ENCODE data around the gene IDI2. TPM values are rescaled to one million over a fixed set of nuclear protein-coding genes. Genes with fewer than 3 reads are reported as not detected.

IDI2 gene
- total RNA-seq, 4 donors from 2014 or later, result not detected

DNA sequence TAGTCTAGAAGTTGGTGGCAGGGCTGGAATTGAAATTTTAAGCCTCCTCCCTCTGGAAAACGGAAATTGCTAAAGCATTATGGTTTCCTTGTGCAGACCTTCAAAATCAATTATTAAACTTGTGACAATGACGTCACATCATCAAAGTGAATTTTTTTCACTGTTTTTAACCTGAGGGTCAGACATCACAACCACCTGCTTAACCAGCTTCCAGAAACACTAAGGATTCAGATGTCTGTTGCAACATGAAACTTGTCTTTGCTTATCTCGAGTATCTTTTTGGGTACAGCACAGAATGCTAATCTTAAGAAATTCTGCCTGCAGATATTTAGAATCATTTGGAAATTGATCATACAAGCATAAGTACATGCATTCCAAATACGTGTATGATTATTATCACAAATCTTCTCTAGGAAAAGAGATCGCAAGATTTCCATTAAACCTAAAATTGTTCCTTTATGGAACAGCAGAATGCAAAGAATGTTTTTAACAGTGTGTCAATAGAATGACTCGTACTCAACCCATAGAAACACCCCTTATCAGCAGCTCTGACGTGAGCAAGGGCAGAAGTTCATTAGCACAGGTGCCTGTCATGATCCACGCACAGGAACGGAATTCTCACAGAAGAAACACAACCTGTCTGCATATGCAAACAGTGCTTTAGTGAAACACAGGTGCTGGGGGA, 41.5 kb downstream of the IDI2 start:
- intact Hi-C loops (cut with DNase I), result no loop called here
- H3K36me3 ChIP-seq, result peaks cover 0 to 9% (median 0%) of the 10 kb centered on the region in 3 donors
- H3K4me3 ChIP-seq, result no peak overlapping the region
- no peaks in the 10 kb centered on the region for H3K27me3 ChIP-seq
- peaks cover 8 to 29% (median 20%) of the 10 kb centered on the region in 3 donors for H3K4me1 ChIP-seq
- TF ChIP-seq, protein P1, sequence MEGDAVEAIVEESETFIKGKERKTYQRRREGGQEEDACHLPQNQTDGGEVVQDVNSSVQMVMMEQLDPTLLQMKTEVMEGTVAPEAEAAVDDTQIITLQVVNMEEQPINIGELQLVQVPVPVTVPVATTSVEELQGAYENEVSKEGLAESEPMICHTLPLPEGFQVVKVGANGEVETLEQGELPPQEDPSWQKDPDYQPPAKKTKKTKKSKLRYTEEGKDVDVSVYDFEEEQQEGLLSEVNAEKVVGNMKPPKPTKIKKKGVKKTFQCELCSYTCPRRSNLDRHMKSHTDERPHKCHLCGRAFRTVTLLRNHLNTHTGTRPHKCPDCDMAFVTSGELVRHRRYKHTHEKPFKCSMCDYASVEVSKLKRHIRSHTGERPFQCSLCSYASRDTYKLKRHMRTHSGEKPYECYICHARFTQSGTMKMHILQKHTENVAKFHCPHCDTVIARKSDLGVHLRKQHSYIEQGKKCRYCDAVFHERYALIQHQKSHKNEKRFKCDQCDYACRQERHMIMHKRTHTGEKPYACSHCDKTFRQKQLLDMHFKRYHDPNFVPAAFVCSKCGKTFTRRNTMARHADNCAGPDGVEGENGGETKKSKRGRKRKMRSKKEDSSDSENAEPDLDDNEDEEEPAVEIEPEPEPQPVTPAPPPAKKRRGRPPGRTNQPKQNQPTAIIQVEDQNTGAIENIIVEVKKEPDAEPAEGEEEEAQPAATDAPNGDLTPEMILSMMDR (IDR thresholded peaks at IDR 0.05), result no peak
- no peak for TF ChIP-seq POLR2A (IDR thresholded peaks at IDR 0.05)
- no peak for DNase-seq
- WGBS, 2 donors, result 77 to 83% methylated on average over 9 of the region's 9 CpGs
- peaks cover 0 to 22% (median 11%) of the 10 kb centered on the region in 3 donors for H3K9me3 ChIP-seq
- no peak overlapping the region for H3K27ac ChIP-seq

DNA sequence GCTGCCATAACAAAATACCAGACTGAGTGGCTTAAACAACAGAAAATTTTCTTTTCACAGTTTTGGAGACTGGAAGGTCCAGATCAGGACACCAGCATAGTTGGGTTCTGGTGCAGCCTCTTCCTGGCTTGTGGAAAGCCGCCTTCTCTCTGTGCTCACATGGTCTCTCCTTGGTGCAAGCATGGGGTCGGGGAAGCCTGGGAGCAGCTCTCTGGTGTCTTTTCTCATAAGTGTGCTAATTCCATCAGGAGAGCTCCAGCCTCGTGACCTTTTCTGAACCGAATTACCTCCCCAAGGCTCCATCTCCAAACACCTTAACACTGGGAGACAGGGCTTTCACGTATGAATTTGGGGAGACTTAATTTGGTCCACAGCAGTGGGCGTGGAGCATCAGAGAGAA, 42.3 kb downstream of the IDI2 start:
- Histone ChIP-seq H3K9me3 (peaks cover 0 to 29% (median 11%) of the 10 kb centered on the region in 3 donors), H3K27ac (no peak overlapping the region), H3K4me1 (peaks cover 5 to 26% (median 18%) of the 10 kb centered on the region in 3 donors), H3K27me3 (no peaks in the 10 kb centered on the region), H3K36me3 (peaks cover 0 to 9% (median 0%) of the 10 kb centered on the region in 3 donors), H3K4me3 (no peak overlapping the region)
- WGBS, 2 donors, result 90 to 100% methylated on average over 3 to 4 of the region's 6 CpGs
- intact Hi-C loops (cut with DNase I), result no loop called here
- no peak for DNase-seq
- TF ChIP-seq, protein P1 (IDR thresholded peaks at IDR 0.05), result no peak
- TF ChIP-seq POLR2A (IDR thresholded peaks at IDR 0.05), result no peak

DNA sequence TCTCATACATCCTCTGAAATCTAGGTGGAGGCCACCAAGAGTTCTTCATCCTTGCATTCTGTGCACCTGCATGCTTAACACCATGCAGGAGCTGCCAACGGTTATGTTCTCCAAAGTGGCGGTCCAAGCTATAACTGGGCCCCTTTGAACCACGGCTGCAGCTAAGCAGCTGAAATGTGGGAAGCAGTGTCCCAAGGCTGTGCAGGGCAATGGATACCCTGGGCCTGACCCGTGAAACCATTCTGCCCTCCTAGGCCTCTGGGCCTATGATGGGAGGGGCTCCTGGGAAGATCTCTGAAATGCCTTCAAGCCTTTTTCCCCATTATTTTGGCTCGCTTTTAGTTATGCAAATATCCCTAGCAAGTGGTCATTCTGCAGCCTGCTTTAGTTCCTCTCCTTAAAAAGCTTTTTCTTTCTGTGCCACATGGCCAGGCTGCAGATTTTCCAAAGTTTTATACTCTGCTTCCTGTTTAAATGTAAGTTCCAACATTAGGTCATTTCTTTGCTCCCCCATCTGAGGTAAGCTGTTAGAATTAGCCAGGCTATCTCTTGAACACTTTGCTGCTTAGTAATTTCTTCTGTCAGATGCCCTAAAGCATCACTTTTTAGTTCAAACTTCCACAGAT, 45.1 kb downstream of the IDI2 start:
- H3K4me1 ChIP-seq, result peaks cover 0 to 3% (median 0%) of the 10 kb centered on the region in 3 donors
- intact Hi-C loops (cut with DNase I), result no loop called here
- WGBS, 2 donors, result 93 to 96% methylated on average over 2 to 4 of the region's 5 CpGs
- no peak overlapping the region for H3K4me3 ChIP-seq
- H3K36me3 ChIP-seq, result peaks cover 0 to 9% (median 0%) of the 10 kb centered on the region in 3 donors
- no peak for DNase-seq
- TF ChIP-seq POLR2A (IDR thresholded peaks at IDR 0.05), result no peak
- TF ChIP-seq, protein P1 (IDR thresholded peaks at IDR 0.05), result no peak
- no peak overlapping the region for H3K27ac ChIP-seq
- H3K9me3 ChIP-seq, result peaks cover 0 to 32% (median 11%) of the 10 kb centered on the region in 3 donors
- no peaks in the 10 kb centered on the region for H3K27me3 ChIP-seq

DNA sequence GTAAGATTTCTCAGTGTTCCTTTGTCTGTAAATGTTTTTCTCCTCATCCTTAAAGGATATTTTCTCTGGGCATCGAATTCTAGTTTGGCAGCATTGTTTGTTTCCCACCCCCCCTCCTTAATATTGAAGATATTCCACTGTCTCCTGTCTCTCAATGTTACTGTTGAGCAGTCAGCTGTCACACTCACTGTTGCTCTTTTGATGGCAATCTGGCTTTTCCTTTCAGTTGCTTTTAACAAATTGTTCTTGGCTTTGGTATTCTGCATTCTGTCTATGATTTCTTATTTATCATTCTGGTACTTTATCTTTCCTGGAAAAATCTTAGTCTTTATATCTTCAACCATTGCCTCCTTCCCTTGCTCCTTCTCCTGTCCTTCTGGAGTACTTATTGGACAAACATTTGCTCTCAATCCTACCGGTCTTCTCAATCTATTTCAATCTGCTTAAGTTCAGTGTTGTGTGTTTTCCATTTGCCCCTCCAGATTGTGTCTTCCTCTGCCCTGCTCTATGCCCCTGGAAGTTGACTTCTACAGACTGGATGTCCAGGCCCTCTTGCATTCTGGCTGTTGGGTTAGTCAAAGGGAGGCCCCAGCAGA, 46.7 kb downstream of the IDI2 start:
- Histone ChIP-seq H3K4me1 (no peaks in the 10 kb centered on the region), H3K36me3 (peaks cover 0 to 9% (median 0%) of the 10 kb centered on the region in 3 donors), H3K4me3 (no peak overlapping the region), H3K27me3 (no peaks in the 10 kb centered on the region), H3K9me3 (peaks cover 0 to 32% (median 11%) of the 10 kb centered on the region in 3 donors), H3K27ac (no peak overlapping the region)
- intact Hi-C loops (cut with DNase I), result no loop called here
- 80 to 93% methylated on average over 2 of the region's 2 CpGs for WGBS, 2 donors
- DNase-seq, result no peak
- TF ChIP-seq POLR2A (IDR thresholded peaks at IDR 0.05), result no peak
- TF ChIP-seq, protein P1 (IDR thresholded peaks at IDR 0.05), result no peak

DNA sequence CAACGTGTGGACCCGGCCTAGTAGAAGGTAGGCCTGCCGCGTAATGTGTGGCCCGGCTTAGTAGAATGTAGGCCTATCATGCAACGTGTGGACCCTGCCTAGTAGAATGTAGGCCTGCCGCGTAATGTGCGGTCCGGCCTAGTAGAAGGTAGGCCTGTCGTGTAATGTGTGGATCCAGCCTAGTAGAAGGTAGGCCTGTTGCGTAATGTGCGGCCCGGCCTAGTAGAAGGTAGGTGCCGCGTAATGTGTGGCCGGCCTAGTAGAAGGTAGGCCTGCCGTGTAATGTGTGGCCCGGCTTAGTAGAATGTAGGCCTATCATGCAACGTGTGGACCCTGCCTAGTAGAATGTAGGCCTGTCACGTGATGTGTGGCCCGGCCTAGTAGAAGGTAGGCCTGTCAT, 49.3 kb downstream of the IDI2 start:
- no peak for DNase-seq
- no peaks in the 10 kb centered on the region for H3K27me3 ChIP-seq
- H3K27ac ChIP-seq, result no peak overlapping the region
- peaks cover 0 to 32% (median 11%) of the 10 kb centered on the region in 3 donors for H3K9me3 ChIP-seq
- peaks cover 0 to 6% (median 0%) of the 10 kb centered on the region in 3 donors for H3K4me1 ChIP-seq
- WGBS, 2 donors, result 92% methylated on average over 22 of the region's 22 CpGs
- intact Hi-C loops (cut with DNase I), result no loop called here
- H3K4me3 ChIP-seq, result no peak overlapping the region
- H3K36me3 ChIP-seq, result peaks cover 0 to 9% (median 0%) of the 10 kb centered on the region in 3 donors
- TF ChIP-seq, protein P1 (IDR thresholded peaks at IDR 0.05), result no peak
- TF ChIP-seq POLR2A (IDR thresholded peaks at IDR 0.05), result no peak
